OCI-M1 (cell line): ENCODE results near the gene COX4I1.

Source experiments
- DNase-seq: peaks from one replicate; lab custom pipeline; 2025; lab: John Stamatoyannopoulos, UW

COX4I1 gene

DNA sequence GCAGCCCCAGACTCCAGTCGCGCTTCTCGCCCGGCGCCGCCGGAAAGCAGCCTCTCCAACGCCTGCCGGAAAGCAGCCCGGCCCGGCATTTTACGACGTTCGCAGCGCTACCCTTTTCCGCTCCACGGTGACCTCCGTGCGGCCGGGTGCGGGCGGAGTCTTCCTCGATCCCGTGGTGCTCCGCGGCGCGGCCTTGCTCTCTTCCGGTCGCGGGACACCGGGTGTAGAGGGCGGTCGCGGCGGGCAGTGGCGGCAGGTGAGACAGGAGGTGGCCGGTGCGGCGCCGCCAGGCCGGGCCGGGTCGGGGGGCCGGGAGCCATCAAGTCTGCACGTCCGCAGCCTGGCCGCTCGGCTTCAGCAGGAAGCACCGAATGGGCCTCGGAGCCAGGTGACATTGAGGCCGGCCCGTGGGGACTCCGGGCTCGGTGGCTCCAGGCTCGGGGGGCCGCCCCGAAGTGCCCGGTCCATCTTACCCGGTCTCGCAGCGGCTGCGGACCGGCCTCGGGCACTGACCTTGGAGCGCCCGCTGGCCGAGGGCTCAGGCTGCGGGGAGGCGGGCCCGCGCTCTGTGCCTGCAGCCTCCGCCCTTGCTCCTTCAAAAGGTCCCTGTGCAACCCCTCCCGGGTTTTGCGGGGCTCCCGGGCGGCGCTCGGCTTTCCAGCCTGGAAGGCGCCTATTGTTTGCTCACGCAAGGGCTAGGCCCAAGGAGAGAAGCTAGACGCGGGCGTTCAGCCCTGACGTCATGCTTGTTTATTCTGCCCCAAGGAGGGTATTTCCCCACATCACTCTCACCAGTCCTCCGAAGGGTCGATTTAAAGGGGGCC is at the start of gene COX4I1, which contains the start of gene EMC8:
TSS of gene COX4I1 (plus strand) at position 199 of the 824 bp plus-strand sequence. CDS start 1,511 bp downstream, outside the sequence.
TSS of gene EMC8 (minus strand) at position 48 of the 824 bp plus-strand sequence. CDS start 249 bp downstream, outside the sequence.
- DNase-seq = peak; percentile 95

GRCh38 chr16:85749771-85750145 is 49.7 kb upstream of the COX4I1 start:
- no peak for DNase-seq

GRCh38 chr16:85750146-85750826 is 49.2 kb upstream of the COX4I1 start:
- DNase-seq = no peak

DNA sequence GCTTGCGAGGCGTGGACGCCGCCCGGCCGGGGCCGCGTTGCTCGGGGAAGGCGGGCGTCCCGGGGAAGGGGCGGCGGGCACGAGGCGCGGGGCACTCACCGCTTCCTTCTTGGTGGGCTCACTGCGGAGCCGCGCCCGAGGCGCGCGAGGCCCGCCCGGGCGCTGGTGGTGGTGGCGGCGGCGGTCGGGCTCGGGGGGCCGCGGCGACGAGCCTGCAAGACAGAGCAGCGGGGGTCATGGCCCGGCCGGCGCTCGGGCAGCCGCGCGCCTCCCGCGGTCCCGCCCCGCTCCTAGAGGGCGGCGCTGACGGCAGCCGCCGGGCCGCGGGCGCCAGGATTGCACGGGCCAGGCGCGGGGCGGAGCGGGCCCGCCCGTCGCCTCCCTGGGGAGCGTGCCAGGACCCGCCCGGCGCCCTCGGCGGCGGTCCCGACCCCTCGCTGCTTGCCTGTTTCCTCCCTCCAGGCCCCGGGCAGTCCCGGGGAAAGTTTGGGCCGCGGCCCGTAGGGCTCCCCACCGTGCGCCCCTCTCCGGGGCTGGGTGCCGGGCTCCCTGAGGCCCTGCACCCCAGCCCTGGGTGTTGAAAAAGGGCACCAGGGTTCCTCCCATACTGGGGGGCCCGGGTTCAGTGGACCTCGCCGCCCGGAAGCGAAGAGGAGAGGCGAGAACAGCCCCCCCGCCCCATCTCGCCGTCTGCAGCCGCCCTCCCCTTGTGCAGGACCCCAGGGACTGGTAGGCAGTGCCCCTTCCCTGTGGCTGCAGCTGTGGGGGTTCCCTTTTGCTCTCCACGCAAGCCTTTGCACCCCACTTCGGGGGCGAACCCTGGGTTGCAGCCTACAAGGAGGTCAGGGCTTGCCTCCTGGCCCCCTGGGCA is 48.4 kb upstream of the COX4I1 start, which contains the start of gene C16orf74:
TSS of gene C16orf74 (minus strand) at position 270 of the 871 bp plus-strand sequence. CDS start 15,879 bp downstream, outside the sequence.
- peak; percentile 25 for DNase-seq

DNA sequence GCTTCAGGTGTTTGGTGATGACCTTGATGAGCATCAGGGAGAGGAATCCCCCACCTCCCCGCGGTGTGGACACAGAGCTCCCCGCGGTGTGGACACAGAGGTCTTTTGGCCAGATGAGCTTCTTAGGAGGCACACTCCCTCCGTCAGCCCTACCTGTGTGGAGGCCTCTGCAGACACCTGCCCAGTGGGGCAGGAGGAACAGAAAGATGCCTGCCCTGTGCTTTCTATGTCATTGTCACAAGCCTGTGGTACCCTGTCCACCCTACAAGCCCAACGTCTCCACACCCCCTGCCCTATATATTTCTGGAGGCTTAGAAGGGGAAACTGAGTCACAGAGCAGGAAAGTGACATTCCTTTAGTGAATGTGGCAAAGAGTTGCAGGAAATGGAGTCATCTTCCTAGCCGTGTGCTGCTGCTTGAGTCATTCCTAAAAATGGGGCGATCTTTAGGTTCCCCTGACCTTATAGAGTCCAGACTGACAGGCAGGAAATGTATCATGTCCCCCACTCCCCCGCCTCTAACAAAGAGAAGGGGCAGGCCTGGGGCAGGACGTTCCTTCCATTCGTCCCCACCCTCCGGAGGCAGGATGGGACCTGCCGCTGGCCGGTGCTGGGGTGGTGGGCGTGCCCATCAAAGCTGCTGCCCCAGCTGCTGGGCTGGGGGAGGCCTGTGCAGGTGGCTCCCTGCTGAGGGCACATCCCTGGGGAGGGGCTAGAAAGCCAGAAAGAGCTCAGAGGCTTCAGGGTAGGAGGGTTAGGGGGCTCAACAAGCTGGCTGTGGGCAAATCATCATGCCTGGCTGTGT is 47.6 kb upstream of the COX4I1 start:
- no peak for DNase-seq

- peak; percentile 43 for DNase-seq
Measured at GRCh38 chr16:85752511-85753420, 46.7 kb upstream of the COX4I1 start.

GRCh38 chr16:85753559-85753958 is 45.9 kb upstream of the COX4I1 start:
- no peak for DNase-seq

DNA sequence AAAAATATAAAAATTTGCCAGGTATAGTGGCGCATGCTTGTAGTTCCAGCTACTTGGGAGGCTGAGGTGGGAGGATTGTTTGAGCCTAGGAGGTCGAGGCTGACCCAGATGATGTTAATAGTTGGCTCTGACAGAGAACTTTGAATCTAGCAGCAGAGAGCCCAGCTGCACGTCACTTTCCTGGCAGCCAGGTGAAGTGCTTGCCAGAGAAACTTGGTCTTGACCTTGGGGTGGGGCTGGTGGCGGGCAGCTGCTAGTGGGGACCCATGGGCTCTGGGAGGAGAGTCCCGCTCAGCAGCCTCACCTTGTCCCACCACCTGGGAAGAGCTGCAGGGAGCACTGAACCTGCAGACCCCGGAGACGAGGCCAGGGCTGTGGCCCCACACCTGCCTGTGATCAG is 45.5 kb upstream of the COX4I1 start:
- no peak for DNase-seq

DNA sequence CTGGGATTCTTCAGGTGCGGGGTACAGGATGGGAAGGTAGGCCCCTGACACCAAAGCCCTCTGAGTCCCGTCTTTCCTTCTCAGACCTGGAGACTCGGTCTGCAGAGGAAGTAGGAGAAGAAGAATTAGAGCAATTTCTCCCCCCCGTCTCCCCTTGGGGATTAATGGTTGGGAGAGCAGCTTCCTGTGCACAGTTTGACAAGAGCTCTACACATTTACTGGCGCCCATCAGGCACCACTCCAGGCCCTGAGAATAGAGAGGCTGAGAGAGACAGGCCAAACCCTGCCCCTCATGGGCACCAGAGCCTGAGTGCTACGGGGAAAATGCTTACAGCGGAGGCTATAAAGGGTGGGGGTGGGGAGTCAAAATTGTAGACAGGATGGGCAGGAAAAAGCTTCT is 45.1 kb upstream of the COX4I1 start:
- no peak for DNase-seq

GRCh38 chr16:85755929-85756768 is 43.3 kb upstream of the COX4I1 start:
- DNase-seq = no peak

DNA sequence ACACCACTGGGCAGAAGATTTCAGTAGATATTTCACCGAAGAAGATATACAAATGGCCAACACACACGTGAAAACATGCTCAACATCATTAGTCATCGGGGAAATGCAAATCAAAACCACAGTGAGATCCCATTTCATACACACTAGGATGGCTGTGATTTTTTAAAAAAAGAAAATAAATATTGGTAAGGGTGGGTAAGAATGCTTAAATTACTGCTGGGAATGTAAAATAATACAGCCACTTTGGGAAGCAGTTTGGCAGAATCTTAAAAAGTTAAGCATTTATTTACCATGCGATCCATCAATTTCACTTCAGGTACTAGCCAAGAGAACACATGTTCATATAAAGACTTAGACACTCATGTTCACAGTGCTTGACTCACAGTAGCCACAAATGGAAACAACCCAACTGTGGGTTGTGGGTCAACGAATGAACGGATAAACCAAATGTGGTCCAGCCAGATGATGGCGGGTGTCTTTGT is 42.1 kb upstream of the COX4I1 start:
- no peak for DNase-seq

DNA sequence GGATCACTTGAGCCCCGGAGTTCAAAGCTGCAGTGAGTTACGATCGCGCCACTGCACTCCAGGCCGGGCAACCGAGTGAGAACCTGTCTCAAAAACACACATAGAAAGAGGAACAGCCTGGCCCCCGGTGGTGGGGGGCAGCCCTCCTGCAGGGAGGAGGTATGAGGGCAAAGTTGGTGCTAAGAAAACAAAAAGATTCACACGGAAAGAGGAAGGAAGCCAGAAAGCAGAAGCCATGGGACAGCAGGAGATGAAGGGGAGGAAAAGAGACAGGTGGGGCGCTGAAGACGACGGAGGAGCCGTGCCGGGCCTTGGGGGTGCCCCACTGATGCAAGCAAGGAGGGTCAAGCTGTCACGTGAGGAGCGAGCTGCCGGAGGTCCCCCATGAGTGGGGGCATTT is 40.4 kb upstream of the COX4I1 start:
- peak; percentile 23 for DNase-seq

DNA sequence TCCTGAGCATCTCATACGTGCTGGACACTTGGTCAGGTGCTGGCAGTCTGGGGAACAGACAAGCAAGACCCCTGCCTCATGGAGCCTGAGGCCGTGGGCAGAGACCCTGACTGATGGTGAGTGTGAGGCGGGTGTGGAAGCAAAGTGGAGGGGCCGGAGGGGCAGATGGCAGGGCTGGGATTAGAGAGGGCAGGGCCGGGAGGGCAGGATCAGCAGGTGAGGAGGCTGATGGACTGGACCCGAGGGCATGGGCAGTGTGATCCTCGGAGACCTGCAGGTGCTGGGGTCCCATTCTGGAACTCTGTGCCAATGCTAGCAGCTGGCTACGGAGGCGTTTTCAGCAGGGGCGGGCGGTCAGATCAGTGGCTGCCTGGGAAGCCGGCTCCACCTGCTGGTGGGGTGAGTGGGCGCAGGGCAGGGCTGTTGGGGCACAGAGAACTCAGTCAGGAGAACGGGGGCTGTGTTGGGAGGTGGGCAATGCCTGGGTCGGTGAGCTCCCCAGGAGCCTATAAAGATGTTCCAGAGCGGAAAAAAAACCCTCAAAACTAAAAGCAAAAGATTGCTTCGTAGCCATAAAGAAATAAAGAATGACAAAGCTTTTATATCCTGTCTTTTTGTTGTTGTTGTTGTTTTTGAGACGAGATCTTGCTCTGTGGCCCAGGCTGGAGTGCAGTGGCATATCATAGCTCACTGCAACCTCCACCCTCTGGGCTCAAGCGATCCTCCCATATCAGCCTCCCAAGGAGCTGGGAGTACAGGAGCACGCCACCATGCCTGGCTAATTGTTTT is 39.7 kb upstream of the COX4I1 start:
- peak; percentile 36 for DNase-seq

GRCh38 chr16:85761861-85762260 is 37.6 kb upstream of the COX4I1 start:
- no peak for DNase-seq

DNA sequence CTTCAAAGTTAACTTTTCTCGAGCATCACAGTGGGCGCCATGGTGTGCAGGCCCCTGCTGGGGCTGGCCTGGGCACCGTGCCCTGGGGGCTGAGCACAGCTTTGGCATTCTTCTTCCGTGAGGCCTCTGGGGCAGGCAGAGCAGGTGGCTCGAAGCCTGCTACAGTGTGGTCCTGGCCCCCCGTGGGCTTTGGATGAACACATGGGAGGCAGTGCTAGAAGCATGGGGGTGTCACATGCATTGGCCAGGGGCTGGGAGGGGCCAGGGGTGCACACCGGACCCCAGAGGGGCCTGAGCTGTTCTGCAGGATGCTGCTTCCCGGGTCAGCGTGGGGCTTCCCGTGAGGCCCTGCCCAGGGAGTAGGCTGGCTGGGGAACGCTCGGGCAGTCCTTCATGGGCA is 36.5 kb upstream of the COX4I1 start:
- no peak for DNase-seq

GRCh38 chr16:85763616-85764015 is 35.9 kb upstream of the COX4I1 start:
- no peak for DNase-seq

DNA sequence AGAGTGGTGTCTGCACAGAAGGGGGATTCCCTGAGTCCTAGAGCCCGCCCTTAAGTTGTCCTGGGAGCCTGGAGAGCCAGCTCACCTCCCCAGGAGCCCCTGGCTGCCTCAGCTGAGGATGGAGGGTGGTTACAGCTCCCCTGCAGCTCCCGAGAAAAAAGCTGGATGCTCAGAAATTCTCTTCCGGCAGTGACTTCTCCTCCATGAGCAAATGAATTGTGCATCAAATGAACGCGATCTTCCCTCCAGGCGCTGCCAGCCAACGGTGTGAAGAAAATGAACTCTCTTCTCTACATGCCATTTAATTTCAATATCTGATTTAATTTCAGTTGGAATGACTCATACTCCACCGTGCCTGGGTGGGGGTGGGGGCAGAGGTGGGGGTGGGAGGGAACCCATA is 34.3 kb upstream of the COX4I1 start:
- DNase-seq = no peak

- no peak for DNase-seq
Measured at GRCh38 chr16:85765767-85766166, 33.7 kb upstream of the COX4I1 start.
